ENCODE results near the gene JAG2.

JAG2 gene

DNA sequence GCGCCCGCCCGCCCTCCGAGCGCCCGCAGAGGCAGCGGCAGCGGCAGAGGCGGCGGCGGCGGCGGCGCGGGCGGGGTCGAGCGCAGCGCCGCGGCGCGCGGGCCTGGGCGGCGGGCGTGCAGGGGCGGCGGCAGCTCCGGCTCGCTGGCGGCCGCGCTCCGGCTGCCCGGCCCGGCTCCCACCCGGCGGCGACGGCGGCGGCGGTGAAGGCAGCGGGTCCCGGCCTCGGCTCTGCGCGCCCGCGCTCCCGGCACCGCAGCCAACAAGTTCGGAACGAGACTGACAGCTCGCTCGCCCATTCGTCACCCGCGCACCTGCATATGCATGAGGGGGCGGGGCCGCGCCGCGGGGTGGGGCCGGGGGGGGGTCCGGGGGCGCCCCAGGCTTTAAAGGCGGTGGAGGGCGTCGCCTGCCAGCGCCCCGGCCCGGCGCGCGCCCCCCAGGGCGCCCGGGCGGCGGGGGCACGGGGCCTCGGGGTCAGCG, at the start of gene JAG2:
JAG2 (minus strand) TSS at position 281 of the 483 bp plus-strand sequence. CDS start 356 bp downstream, outside the sequence.
- H3K4me3 ChIP-seq = peak within 1 kb of the TSS; percentile 32 to 51
- no peak within 1 kb of the TSS for H3K27ac ChIP-seq
- H3K27me3 ChIP-seq = peaks cover 0 to 60% of the 10 kb centered on the region in 2 donors
- intact Hi-C loops (cut with DNase I; ENCODE audit: low total_unique reads) = loop anchor here (10.0 kb wide), 1 partner anchor 74 kb away; no protein-coding TSS in a partner anchor
- H3K36me3 ChIP-seq = no peaks in the 10 kb centered on the region
- H3K9me3 ChIP-seq = no peaks in the 10 kb centered on the region
- H3K4me1 ChIP-seq = peaks cover 0 to 31% (median 31%) of the 10 kb centered on the region in 4 donors
- TF ChIP-seq, protein P1, sequence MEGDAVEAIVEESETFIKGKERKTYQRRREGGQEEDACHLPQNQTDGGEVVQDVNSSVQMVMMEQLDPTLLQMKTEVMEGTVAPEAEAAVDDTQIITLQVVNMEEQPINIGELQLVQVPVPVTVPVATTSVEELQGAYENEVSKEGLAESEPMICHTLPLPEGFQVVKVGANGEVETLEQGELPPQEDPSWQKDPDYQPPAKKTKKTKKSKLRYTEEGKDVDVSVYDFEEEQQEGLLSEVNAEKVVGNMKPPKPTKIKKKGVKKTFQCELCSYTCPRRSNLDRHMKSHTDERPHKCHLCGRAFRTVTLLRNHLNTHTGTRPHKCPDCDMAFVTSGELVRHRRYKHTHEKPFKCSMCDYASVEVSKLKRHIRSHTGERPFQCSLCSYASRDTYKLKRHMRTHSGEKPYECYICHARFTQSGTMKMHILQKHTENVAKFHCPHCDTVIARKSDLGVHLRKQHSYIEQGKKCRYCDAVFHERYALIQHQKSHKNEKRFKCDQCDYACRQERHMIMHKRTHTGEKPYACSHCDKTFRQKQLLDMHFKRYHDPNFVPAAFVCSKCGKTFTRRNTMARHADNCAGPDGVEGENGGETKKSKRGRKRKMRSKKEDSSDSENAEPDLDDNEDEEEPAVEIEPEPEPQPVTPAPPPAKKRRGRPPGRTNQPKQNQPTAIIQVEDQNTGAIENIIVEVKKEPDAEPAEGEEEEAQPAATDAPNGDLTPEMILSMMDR (IDR thresholded peaks at IDR 0.05) = no peak
- DNase-seq = no peak

DNA sequence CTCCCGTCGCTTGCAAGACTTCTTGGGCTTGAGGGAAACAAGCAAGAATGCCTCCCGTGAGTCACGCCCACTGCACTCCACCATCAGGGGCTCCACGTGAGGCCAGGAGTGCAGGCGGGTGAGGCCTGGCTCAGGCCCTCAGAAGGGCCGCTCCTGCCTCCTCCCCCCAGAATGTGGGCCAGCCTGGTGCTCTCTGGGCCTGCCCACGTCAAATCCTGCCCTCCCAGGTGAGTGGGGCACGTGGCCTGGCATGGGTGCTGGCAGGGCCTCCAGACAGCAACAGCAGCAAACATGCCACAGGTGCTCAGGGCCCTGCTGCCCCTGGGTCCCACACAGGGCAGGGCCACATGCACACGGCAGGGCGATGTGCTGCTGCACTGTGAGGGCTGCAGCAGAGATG, 49.2 kb upstream of the JAG2 start:
- TF ChIP-seq, protein P1 (IDR thresholded peaks at IDR 0.05) = no peak
- H3K27ac ChIP-seq = no peak overlapping the region
- H3K36me3 ChIP-seq = peaks cover 38 to 87% (median 64%) of the 10 kb centered on the region in 3 donors
- intact Hi-C loops (cut with DNase I; ENCODE audit: low total_unique reads) = no loop called here
- no peak overlapping the region for H3K4me3 ChIP-seq
- H3K9me3 ChIP-seq = no peaks in the 10 kb centered on the region
- no peak for DNase-seq
- no peaks in the 10 kb centered on the region for H3K4me1 ChIP-seq
- H3K27me3 ChIP-seq = no peaks in the 10 kb centered on the region

DNA sequence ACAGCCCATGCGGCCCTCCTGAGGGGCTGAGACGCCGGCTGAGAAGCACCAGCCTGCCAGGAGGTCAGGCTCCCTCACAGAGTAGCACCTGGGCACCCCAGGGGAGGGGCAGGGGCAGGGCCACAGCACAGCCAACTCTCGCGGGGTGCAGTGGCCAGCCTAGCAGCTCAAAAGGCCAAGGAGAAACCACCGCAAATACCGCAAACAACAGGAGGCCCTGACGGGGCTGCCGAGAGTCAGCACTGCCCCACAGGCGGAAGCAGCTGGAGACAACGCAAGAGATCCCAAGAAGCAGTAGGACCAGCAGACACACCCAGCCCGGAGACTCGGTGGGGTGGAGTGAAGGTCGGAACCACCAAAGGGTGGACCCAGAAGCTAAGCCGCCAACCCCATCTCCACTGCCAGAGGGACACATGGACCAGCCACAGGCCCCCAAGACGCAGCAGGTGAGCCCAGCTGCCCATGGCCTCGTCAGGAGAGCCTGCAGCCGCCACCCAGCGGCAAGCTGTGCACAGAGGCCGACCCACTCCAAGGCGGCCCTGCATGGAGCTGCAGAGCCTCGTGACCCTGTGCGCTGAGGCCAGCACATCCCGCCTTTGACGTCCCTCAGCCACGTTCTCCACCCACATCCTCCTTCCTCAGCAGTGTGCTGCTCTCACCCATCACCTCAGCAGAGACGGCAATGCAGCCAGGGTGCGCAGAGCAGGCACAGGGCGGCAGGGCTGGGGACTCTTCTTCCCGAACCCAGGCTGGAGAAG, 48.1 kb upstream of the JAG2 start:
- Histone ChIP-seq H3K9me3 (no peaks in the 10 kb centered on the region), H3K4me1 (no peaks in the 10 kb centered on the region), H3K36me3 (peaks cover 38 to 91% (median 65%) of the 10 kb centered on the region in 3 donors), H3K27me3 (no peaks in the 10 kb centered on the region), H3K4me3 (no peak overlapping the region), H3K27ac (no peak overlapping the region)
- intact Hi-C loops (cut with DNase I; ENCODE audit: low total_unique reads) = no loop called here
- DNase-seq = no peak
- TF ChIP-seq, protein P1 (IDR thresholded peaks at IDR 0.05) = no peak

DNA sequence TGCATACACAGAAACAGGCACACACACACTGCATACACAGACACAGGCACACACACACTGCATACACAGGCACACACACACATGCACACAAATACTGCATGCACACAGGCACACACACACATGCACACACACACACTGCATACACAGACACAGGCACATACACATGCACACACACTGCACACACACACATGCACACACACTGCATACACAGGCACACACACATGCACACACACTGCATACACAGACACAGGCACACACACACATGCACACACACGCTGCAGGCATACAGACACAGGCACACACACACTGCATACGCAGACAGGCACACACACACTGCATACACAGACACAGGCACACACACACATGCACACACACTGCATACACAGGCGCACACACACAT, 47.0 kb upstream of the JAG2 start:
- Histone ChIP-seq H3K4me1 (no peaks in the 10 kb centered on the region), H3K27me3 (no peaks in the 10 kb centered on the region), H3K4me3 (no peak overlapping the region), H3K9me3 (no peaks in the 10 kb centered on the region), H3K27ac (no peak overlapping the region), H3K36me3 (peaks cover 38 to 91% (median 59%) of the 10 kb centered on the region in 3 donors)
- intact Hi-C loops (cut with DNase I; ENCODE audit: low total_unique reads) = no loop called here
- TF ChIP-seq, protein P1 (IDR thresholded peaks at IDR 0.05) = no peak
- no peak for DNase-seq

DNA sequence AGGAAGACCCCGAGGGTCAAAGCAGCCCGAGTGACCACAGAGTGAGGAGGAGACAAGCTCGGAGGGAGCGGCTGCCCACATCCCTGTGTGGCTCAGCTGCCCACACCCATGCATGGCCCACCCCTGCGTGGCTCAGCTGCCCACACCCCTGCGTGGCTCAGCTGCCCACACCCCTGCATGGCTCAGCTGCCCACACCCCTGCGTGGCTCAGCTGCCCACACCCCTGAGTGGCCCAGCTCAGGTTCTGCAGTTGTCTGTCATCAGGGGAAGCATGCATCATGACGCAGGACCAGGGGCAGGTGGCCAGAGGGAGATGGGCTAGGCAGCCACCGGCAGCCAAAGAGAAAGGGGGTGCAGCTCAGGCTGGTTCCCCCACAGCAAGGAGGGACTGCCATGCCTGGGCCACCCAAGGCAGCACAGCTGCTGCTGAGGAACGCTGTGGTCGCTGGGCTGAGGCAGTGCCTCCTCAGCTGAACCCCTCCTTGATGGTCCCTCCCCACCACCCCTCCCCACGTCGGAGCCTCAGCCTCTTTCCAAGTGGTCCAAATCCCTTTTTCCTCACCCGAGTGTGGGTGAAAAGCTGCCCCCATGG, 45.8 kb upstream of the JAG2 start:
- no peak for DNase-seq
- H3K9me3 ChIP-seq = no peaks in the 10 kb centered on the region
- H3K4me1 ChIP-seq = no peaks in the 10 kb centered on the region
- H3K27ac ChIP-seq = no peak overlapping the region
- no peaks in the 10 kb centered on the region for H3K27me3 ChIP-seq
- no peak overlapping the region for H3K4me3 ChIP-seq
- TF ChIP-seq, protein P1 (IDR thresholded peaks at IDR 0.05) = no peak
- peaks cover 37 to 92% (median 59%) of the 10 kb centered on the region in 3 donors for H3K36me3 ChIP-seq
- intact Hi-C loops (cut with DNase I; ENCODE audit: low total_unique reads) = no loop called here

All from tibial artery (tissue), 4 donors.